Erythroblast (primary cell): ENCODE results near the gene KIR2DL4.
"Not testable (repeated sequence)": the region's sequence is repeated elsewhere in the genome, so short reads cannot be mapped to it uniquely, and the experiment has no call there.

ENCODE experiments used
- GATA1 ChIP-seq: IDR thresholded peaks from 2 replicates; pipeline ENCODE4 v1.6.1; 2011; ENCODE audit warnings: low read depth, mild to moderate bottlenecking, control low read depth, low read length, moderate library complexity
- POLR2A ChIP-seq: IDR thresholded peaks from 2 replicates; pipeline ENCODE4 v1.6.1; 2011; ENCODE audit warnings: mild to moderate bottlenecking, low read length

DNA sequence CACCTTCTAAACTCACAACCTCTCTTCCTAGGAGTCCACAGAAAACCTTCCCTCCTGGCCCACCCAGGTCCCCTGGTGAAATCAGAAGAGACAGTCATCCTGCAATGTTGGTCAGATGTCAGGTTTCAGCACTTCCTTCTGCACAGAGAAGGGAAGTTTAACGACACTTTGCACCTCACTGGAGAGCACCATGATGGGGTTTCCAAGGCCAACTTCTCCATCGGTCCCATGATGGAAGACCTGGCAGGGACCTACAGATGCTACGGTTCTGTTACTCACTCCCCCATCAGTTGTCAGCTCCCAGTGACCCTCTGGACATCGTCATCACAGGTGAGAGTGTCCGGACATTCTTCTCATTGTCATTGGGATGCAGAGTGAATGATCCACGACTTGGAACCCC, 44.8 kb upstream of the KIR2DL4 start:
- not testable (repeated sequence) for TF ChIP-seq POLR2A, GATA1
